ENCODE results near the gene BIK. TPM values are rescaled to one million over a fixed set of nuclear protein-coding genes. Genes with fewer than 3 reads are reported as not detected.

Gene BIK
- total and polyA plus RNA-seq, 2 donors (not counting 1 experiment from before 2014, with no cell fraction given), result not detected

DNA sequence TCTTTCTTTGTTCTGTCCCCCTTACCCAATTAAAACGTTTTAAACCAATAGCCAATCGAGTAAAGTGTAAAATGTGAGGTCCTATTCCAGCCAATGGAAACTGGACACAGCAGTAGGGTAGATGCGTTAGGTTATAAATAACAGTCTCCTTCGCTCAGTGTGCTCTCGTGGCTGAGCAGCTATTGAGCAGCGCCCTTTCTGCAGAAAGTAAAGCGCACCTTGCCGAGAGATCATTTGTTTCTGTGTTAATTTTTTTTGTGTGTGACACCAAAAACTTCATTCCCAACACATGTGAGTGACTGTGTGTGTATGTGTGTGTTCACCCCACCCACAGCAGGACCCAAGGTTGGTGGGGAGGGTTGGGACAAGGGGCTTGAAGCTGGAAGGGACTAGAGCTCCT is 14.1 kb upstream of the BIK start:
- Histone ChIP-seq H3K27me3 (ENCODE audit: control insufficient read depth, insufficient read depth, low read length) (no peaks in the 10 kb centered on the region), H3K4me2 (ENCODE audit: extremely low read depth, insufficient read depth, low read length) (no peak overlapping the region), H3K4me1 (ENCODE audit: control insufficient read depth, extremely low read depth, insufficient read depth, low read length) (no peaks in the 10 kb centered on the region), H3K9ac (ENCODE audit: insufficient read depth, low read length) (no peak overlapping the region), H2AFZ (ENCODE audit: low read length) (no peak overlapping the region), H3K9me3 (ENCODE audit: control insufficient read depth, insufficient read depth, low read depth, low read length) (no peaks in the 10 kb centered on the region), H3K79me2 (ENCODE audit: control insufficient read depth, insufficient read depth, low read length) (no peaks in the 10 kb centered on the region), H3K4me3 (replicated peaks in 1 of 4; ENCODE audit: control extremely low read depth in 1 of 4, insufficient read depth in 1 of 4, low read depth in 3 of 4, low read length in 4 of 4) (no peak overlapping the region), H4K20me1 (ENCODE audit: control insufficient read depth, extremely low read depth, insufficient read depth, low read length) (no peaks in the 10 kb centered on the region), H3K36me3 (ENCODE audit: control insufficient read depth, insufficient read depth, low read length) (no peaks in the 10 kb centered on the region), H3K27ac (ENCODE audit: insufficient read depth, low read length) (no peak overlapping the region)
- DNase-seq (ENCODE audit: low read depth in 2 of 2), result no peak
- TF ChIP-seq EZH2 (IDR thresholded peaks at IDR 0.05; ENCODE audit: low read length, missing control alignments), result no peak
- TF ChIP-seq, protein P1, sequence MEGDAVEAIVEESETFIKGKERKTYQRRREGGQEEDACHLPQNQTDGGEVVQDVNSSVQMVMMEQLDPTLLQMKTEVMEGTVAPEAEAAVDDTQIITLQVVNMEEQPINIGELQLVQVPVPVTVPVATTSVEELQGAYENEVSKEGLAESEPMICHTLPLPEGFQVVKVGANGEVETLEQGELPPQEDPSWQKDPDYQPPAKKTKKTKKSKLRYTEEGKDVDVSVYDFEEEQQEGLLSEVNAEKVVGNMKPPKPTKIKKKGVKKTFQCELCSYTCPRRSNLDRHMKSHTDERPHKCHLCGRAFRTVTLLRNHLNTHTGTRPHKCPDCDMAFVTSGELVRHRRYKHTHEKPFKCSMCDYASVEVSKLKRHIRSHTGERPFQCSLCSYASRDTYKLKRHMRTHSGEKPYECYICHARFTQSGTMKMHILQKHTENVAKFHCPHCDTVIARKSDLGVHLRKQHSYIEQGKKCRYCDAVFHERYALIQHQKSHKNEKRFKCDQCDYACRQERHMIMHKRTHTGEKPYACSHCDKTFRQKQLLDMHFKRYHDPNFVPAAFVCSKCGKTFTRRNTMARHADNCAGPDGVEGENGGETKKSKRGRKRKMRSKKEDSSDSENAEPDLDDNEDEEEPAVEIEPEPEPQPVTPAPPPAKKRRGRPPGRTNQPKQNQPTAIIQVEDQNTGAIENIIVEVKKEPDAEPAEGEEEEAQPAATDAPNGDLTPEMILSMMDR (conservative IDR thresholded peaks at IDR 0.05 in 1 of 2, IDR thresholded peaks at IDR 0.05 in 1 of 2; ENCODE audit: low read depth in 1 of 2, low read length in 2 of 2), result no peak

DNA sequence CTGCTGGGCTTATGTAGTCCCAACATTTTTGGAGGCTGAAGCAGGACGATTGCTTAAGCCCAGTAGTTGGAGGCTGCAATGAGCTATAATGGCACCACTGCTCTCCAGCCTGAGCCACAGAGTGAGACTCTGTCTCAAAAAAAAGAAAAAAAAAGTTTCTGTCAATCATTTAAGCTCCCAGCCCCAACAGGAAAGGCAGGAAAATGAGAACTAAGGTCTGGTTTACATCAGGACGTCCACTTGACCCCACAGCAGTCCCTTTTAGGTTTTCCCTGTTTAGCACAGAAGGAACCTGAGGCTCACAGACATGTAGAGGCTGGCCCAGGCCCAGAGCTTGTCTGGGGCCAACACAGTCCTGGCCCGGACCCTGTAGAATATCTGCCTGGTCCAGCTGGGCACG is 12.2 kb upstream of the BIK start:
- no peak for TF ChIP-seq EZH2 (IDR thresholded peaks at IDR 0.05; ENCODE audit: low read length, missing control alignments)
- TF ChIP-seq, protein P1 (conservative IDR thresholded peaks at IDR 0.05 in 1 of 2, IDR thresholded peaks at IDR 0.05 in 1 of 2; ENCODE audit: low read depth in 1 of 2, low read length in 2 of 2), result no peak
- H3K27me3 ChIP-seq (ENCODE audit: control insufficient read depth, insufficient read depth, low read length), result no peaks in the 10 kb centered on the region
- no peaks in the 10 kb centered on the region for H3K79me2 ChIP-seq (ENCODE audit: control insufficient read depth, insufficient read depth, low read length)
- H3K9me3 ChIP-seq (ENCODE audit: control insufficient read depth, insufficient read depth, low read depth, low read length), result no peaks in the 10 kb centered on the region
- H3K36me3 ChIP-seq (ENCODE audit: control insufficient read depth, insufficient read depth, low read length), result no peaks in the 10 kb centered on the region
- H3K4me3 ChIP-seq (replicated peaks in 1 of 4; ENCODE audit: control extremely low read depth in 1 of 4, insufficient read depth in 1 of 4, low read depth in 3 of 4, low read length in 4 of 4), result no peak overlapping the region
- H3K4me1 ChIP-seq (ENCODE audit: control insufficient read depth, extremely low read depth, insufficient read depth, low read length), result no peaks in the 10 kb centered on the region
- no peak overlapping the region for H3K27ac ChIP-seq (ENCODE audit: insufficient read depth, low read length)
- H4K20me1 ChIP-seq (ENCODE audit: control insufficient read depth, extremely low read depth, insufficient read depth, low read length), result no peaks in the 10 kb centered on the region
- no peak for DNase-seq (ENCODE audit: low read depth in 2 of 2)
- no peak overlapping the region for H2AFZ ChIP-seq (ENCODE audit: low read length)
- no peak overlapping the region for H3K9ac ChIP-seq (ENCODE audit: insufficient read depth, low read length)
- H3K4me2 ChIP-seq (ENCODE audit: extremely low read depth, insufficient read depth, low read length), result no peak overlapping the region

DNA sequence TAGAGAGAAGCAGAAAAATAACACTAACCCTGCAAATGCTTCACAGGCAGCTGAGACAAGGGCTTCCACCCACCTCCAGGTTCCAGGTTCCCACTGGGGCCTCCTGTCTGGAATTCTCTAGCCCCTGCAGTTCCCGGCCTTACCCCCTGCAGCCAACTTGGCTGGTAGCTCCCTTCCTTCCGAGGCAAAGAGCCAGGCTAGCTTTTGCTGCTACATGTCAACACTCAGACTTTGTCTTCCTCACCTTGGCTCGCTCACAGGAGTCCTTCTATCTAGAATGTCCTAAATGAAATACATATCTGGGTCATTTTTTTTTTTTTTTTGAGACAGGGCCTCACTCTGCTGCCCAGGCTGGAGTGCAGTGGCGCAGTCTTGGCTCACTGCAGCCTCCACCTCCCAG is 11.5 kb upstream of the BIK start:
- H3K4me2 ChIP-seq (ENCODE audit: extremely low read depth, insufficient read depth, low read length), result no peak overlapping the region
- H3K9ac ChIP-seq (ENCODE audit: insufficient read depth, low read length), result no peak overlapping the region
- H3K79me2 ChIP-seq (ENCODE audit: control insufficient read depth, insufficient read depth, low read length), result no peaks in the 10 kb centered on the region
- no peak overlapping the region for H3K4me3 ChIP-seq (replicated peaks in 1 of 4; ENCODE audit: control extremely low read depth in 1 of 4, insufficient read depth in 1 of 4, low read depth in 3 of 4, low read length in 4 of 4)
- no peaks in the 10 kb centered on the region for H3K9me3 ChIP-seq (ENCODE audit: control insufficient read depth, insufficient read depth, low read depth, low read length)
- no peak for DNase-seq (ENCODE audit: low read depth in 2 of 2)
- no peak overlapping the region for H3K27ac ChIP-seq (ENCODE audit: insufficient read depth, low read length)
- no peaks in the 10 kb centered on the region for H4K20me1 ChIP-seq (ENCODE audit: control insufficient read depth, extremely low read depth, insufficient read depth, low read length)
- TF ChIP-seq, protein P1 (conservative IDR thresholded peaks at IDR 0.05 in 1 of 2, IDR thresholded peaks at IDR 0.05 in 1 of 2; ENCODE audit: low read depth in 1 of 2, low read length in 2 of 2), result no peak
- TF ChIP-seq EZH2 (IDR thresholded peaks at IDR 0.05; ENCODE audit: low read length, missing control alignments), result no peak
- no peaks in the 10 kb centered on the region for H3K4me1 ChIP-seq (ENCODE audit: control insufficient read depth, extremely low read depth, insufficient read depth, low read length)
- H2AFZ ChIP-seq (ENCODE audit: low read length), result no peak overlapping the region
- H3K27me3 ChIP-seq (ENCODE audit: control insufficient read depth, insufficient read depth, low read length), result no peaks in the 10 kb centered on the region
- no peaks in the 10 kb centered on the region for H3K36me3 ChIP-seq (ENCODE audit: control insufficient read depth, insufficient read depth, low read length)

All from fibroblast of lung (primary cell).